HG02571 (cell line): ENCODE data around the gene TMEM72.

Source experiments
- ATAC-seq: cut with Tn5 transposase; IDR thresholded peaks from one replicate; pipeline ENCODE4 v1.9.1; 2021; ENCODE audit warnings: mild to moderate bottlenecking, moderate library complexity; ENCODE audit not compliant: unreplicated experiment

Gene TMEM72

DNA sequence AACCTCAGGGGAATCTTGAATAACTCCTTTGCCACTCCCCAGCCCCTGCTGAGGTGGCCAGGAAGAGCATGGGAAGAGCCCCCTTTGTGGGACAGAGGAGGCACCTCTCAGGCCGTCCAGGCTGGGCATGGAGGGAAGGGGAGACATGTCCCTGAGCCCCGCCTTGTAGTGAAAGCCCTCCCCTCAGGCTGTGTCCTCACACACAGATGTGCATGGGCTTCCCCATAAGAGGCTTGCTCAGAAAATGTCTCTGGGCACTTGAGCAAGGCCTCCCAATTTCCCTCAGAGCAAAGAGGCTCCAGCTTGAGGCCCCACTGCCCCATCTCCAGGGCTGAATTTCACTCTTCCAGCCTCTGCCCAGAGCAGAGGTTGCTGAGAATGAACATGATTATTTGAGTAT lies 3.8 kb downstream of the TMEM72 start:
- ATAC-seq = no peak

DNA sequence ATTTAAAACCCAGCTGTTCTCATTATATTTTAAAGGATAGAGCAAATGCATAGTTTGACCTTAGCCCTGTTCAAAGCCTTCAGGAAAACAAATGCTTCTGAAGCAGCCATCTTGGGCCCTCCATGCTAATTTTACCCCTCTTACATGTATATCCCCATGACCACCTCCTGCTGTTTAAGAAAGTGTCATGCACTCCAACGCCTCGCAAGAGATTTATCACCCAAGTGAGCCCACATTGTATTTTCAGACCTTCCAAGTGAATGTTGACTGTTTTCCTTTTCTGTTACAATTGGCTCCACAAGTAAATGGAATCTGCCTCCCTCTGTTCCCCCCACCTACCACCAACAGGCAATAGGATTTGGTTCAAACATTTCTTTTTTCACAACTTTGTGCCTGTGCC lies 5.3 kb downstream of the TMEM72 start:
- no peak for ATAC-seq

DNA sequence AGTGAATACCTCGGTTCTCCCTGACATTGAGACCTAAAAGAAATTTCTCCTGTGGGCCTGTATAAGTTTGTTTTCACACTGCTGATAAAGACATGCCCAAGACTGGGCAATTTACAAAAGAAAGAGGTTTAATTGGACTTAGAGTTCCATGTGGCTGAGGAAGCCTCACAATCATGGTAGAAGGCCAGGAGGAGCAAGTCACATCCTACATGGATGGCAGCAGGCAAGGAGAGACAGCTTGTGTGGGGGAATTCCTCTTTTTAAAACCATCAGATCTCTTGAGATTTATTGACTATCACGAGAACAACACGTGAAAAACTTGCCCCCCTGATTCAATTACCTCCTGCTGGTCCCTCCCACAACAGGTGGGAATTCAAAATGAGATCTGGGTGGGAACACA lies 6.7 kb downstream of the TMEM72 start:
- ATAC-seq = no peak

GRCh38 chr10:44920252-44920651 lies 9.1 kb downstream of the TMEM72 start:
- ATAC-seq = no peak

DNA sequence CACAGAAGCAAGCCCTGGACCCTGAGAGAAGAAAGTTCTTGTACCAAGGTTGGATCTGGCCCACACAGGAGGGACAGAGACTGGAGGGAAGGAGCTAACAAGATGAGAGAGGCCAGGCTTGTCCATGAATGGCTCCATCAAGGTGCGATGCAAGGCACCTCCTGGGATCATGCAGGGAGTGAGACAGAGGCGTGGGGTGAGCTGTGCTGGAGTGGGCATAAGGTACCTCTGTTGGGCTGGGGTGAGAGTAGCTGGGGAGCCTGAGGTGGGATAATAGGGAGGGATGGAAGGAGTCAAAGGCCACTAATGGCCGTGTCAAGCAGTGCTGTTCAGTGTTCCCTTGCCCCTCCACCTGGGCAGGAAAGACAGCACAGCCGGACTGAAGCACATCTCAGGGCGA lies 9.9 kb downstream of the TMEM72 start:
- no peak for ATAC-seq

DNA sequence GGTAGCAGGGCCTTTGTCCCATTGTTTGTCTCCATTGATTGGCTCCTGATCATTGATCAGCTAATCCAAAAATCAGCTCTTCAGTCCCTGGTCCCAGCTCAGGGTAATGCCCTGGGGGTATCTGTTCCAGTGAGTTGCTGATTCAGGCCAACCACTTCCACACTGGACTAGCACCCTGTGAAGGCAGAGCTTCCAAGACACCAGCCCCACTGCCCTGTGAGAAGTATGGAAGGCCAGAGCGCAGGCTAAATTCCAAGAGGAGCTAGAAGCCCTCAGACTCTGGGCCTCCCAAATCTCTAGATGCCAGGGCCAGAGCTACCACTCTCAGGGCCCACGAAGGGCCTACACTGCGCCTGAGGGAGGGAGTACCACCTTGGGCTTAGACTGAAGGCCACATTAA lies 10.4 kb downstream of the TMEM72 start:
- ATAC-seq = no peak

- ATAC-seq = no peak
Observed at GRCh38 chr10:44922021-44922420, 10.9 kb downstream of the TMEM72 start.

DNA sequence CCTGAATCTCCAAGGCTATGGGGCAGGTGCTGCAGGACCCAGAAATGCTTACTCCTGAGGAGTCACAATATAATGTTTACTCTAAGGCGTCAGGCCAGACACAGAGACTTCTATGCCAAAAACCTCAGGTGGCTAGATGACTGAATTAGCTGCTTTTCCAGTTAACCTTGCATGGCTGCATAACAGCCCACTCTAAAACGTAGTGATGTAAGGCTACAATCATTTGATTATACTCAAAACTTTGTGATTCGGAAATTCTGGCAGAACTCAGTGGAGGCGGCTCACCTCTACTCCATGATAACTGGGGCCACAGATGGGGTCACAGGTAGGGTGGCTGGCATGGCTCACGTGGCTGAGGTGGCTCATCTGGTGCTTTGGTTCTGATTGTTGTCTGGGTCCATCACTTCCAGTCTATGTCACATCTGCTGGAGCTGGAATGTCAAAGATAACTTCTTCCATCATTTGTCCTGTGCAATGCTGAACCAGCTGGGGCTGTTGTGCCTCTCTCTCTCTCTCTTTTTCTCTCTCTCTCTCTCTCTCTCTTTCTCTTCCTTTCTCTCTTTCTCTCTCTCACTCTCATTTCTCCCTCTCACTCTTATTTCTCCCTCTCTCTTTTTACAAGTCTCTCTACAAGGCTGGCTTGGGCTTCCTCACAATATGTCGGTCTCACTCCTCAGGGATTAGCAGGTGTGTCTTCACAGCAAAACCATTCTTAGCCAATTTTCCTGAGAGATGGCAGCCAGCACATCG lies 11.8 kb downstream of the TMEM72 start:
- no peak for ATAC-seq

GRCh38 chr10:44923611-44924010 lies 12.5 kb downstream of the TMEM72 start:
- ATAC-seq = no peak

GRCh38 chr10:44924261-44925040 lies 13.3 kb downstream of the TMEM72 start:
- ATAC-seq = no peak

GRCh38 chr10:44925224-44925623 lies 14.1 kb downstream of the TMEM72 start:
- no peak for ATAC-seq

GRCh38 chr10:44925811-44926750 lies 14.9 kb downstream of the TMEM72 start:
- ATAC-seq = no peak

DNA sequence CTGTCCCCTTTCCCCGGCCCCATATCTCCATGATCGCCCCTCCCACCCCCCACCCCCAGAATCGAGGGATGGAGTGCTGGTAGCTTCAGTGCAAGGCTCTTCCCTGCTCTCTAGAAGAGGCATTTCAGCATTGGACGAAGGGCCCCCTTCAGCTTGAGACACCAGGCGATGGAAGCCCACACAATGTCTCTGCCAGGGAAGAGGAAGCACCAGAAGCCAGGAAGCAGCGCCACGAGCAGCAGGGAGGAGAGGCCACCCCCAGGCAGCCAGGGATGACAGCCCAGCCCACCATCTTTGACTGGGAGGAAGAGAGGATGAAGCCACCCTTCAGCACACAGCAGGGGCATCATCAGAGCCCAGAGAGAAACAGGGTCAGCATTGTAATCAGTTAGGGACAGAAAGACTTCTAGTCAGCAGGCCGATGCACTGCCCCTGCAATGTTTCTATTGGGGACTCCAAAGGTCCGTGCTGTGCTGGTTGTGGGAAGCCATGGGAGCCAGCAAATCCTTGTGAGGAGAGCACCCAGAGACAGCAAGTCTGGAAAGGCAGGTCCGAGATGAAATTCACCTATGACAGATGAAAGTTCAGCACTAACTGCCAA lies 15.7 kb downstream of the TMEM72 start:
- ATAC-seq = no peak

DNA sequence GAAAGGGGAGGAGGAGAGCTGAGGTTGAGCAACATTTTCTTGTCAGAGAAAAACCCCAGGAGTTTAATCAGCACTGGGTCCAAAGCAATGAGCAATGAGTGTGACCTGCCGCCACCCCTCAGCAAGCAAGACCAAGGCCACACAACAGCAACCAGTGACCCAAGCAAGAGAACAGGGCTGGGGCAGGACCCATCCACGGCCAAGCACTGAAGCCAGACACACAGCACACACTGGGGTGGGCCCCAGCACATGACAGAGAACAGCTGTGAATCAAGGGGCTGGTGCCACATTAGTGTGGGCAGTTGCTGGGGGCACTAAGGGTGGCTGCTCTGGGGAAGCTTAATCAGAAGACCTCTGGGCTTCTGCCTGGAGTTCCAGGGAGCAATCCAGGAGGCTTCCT lies 16.2 kb downstream of the TMEM72 start:
- ATAC-seq = no peak

DNA sequence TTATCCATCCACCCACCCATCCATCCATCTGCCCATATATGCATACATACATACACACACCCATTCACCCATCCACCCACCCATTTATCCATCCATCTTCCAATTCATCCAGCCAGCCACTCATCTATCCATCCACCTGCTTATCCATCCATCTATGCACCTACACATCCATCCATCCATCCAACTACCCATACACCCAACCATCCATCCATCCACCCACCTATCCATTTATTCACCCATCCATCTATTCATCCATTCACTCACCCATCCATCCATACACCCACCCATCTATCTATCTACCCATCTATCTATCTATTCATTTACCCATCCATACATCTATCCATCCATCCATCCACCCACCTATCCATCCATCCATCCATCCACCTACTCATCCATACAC lies 17.3 kb downstream of the TMEM72 start:
- ATAC-seq = no peak

GRCh38 chr10:44929356-44930255 lies 18.5 kb downstream of the TMEM72 start:
- ATAC-seq = no peak

- no peak for ATAC-seq
Observed at GRCh38 chr10:44930904-44931620, 19.9 kb downstream of the TMEM72 start.

GRCh38 chr10:44931621-44932516 lies 20.7 kb downstream of the TMEM72 start:
- no peak for ATAC-seq
